Pancreas (tissue), 10 donors: ENCODE data around the gene KANSL3. TPM values are rescaled to one million over a fixed set of nuclear protein-coding genes. Genes with fewer than 3 reads are reported as not detected.

Source experiments
- ATAC-seq, 4 donors: fragments of 200-7000 bp; cut with Tn5 transposase; one replicate each; pipeline versions ENCODE4 v1.8.0 to v1.9.1; 2020; ENCODE audit warnings: mild to moderate bottlenecking in 4 of 4, moderate library complexity in 4 of 4
- DNase-seq, 6 donors: peaks; one replicate each; pipeline ENCODE4 v3.0.0-alpha.2; 2020
- FAIRE-seq: peaks from 2 replicates; lab custom pipeline; 2012; peaks lifted over from hg19 to GRCh38; lab: Jason Lieb, UNC
- H3K27ac ChIP-seq, 4 donors: fragments of 200-600 bp; sonication (generic); 1 replicate in 3 of 4; 2 replicates in 1 of 4; pipeline versions ENCODE4 v1.5.0 to v1.8.0; 2020
- H3K27me3 ChIP-seq, 4 donors: fragments of 200-600 bp; one replicate each; pipeline ENCODE4 v1.8.0; 2021
- H3K36me3 ChIP-seq, 3 donors: fragments of 200-600 bp; sonication (generic) in 1 of 3; one replicate each; pipeline versions ENCODE4 v1.5.0 to v1.8.0; 2020 to 2021
- H3K4me1 ChIP-seq, 3 donors: fragments of 200-600 bp; one replicate each; pipeline ENCODE4 v1.8.0; 2021
- H3K4me3 ChIP-seq, 4 donors: fragments of 200-600 bp; sonication (generic) in 2 of 4; one replicate each; pipeline versions ENCODE4 v1.5.0 to v1.8.0; 2020 to 2021
- H3K9me3 ChIP-seq, 4 donors: fragments of 200-600 bp; one replicate each; pipeline ENCODE4 v1.8.0; 2021
- WGBS, 2 donors: extraction: QIAGEN DNeasy Blood & Tissue Kit; methylation state at CpG; one replicate each; pipeline ENCODE4 v1.1.7; 2013; 5-methylcytosine and 5-hydroxymethylcytosine counted together
- intact Hi-C, 3 donors: fragments of 100-400 bp; cut with DNase I; formaldehyde crosslinking; loops; one replicate each; pipeline versions ENCODE4 v1.11.1 to v1.14.2; 2022
- polyA plus RNA-seq, 2 donors: library from polyadenylated mRNA; stranded (reverse); fragments of 200-250 nt; gene quantifications; one replicate each; pipeline ENCODE4 v1.2.3, GENCODE V29; 2013
- total RNA-seq, 6 donors: library from RNA; stranded (reverse); fragmentation: NEBNext Ultra II Directional in 4 of 6; extraction: Animal tissue kit (Norgen Biotek cat#: 25700) in 4 of 6; gene quantifications; one replicate each; pipeline versions ENCODE4 v1.2.1 to v1.2.4, GENCODE V29; 2021 to 2023
- TF ChIP-seq, protein P1 (sequence below), 4 donors: fragments of 200-600 bp; sonication (generic) in 3 of 4; IDR thresholded peaks; one replicate each; pipeline versions ENCODE4 v1.5.0 to v1.8.0; 2021; ENCODE audit warnings: antibody characterized with exemption in 4 of 4
- donor health status: healthy with polysubstance abuse.
- donor health status: DM: no; HTN: no; CAD: no; lungs with moderate emphysema.
- donor health status: DM: no; HTN: no; CAD: no.
- donor health status: control.
- donor health status: control.
- donor health status: Bipolar disorder and iron deficiency.
- donor health status: DM: yes; HTN: yes; CAD: no.
- donor health status: DM: no; HTN: no; CAD: no.
- donor health status: DM: no; HTN: no; CAD: no.
- donor health status: DM: yes; HTN: yes; CAD: no.

KANSL3 gene
- total and polyA plus RNA-seq, 8 donors = 14.8 to 28.9 (median 19.2) TPM

- Histone ChIP-seq H3K27ac (no peak overlapping the region), H3K4me3 (no peak overlapping the region), H3K9me3 (no peaks in the 10 kb centered on the region), H3K27me3 (no peaks in the 10 kb centered on the region), H3K36me3 (peaks cover 0 to 36% (median 11%) of the 10 kb centered on the region in 3 donors), H3K4me1 (peaks cover 0 to 5% (median 0%) of the 10 kb centered on the region in 3 donors)
- no peak for FAIRE-seq
- TF ChIP-seq, protein P1, sequence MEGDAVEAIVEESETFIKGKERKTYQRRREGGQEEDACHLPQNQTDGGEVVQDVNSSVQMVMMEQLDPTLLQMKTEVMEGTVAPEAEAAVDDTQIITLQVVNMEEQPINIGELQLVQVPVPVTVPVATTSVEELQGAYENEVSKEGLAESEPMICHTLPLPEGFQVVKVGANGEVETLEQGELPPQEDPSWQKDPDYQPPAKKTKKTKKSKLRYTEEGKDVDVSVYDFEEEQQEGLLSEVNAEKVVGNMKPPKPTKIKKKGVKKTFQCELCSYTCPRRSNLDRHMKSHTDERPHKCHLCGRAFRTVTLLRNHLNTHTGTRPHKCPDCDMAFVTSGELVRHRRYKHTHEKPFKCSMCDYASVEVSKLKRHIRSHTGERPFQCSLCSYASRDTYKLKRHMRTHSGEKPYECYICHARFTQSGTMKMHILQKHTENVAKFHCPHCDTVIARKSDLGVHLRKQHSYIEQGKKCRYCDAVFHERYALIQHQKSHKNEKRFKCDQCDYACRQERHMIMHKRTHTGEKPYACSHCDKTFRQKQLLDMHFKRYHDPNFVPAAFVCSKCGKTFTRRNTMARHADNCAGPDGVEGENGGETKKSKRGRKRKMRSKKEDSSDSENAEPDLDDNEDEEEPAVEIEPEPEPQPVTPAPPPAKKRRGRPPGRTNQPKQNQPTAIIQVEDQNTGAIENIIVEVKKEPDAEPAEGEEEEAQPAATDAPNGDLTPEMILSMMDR (IDR thresholded peaks at IDR 0.05) = no peak
- DNase-seq = no peak
- ATAC-seq = no peak
- intact Hi-C loops = no loop called here
- 97% methylated on average over 4 of the region's 4 CpGs for WGBS, 2 donors
Observed at GRCh38 chr2:96617012-96617411, 21.1 kb downstream of the KANSL3 start.

GRCh38 chr2:96616535-96616934, 21.6 kb downstream of the KANSL3 start:
- Histone ChIP-seq H3K27ac (no peak overlapping the region), H3K4me3 (no peak overlapping the region), H3K9me3 (no peaks in the 10 kb centered on the region), H3K4me1 (peaks cover 0 to 5% (median 0%) of the 10 kb centered on the region in 3 donors), H3K27me3 (no peaks in the 10 kb centered on the region), H3K36me3 (peaks cover 0 to 37% (median 11%) of the 10 kb centered on the region in 3 donors)
- ATAC-seq (peak in 1 of 4 donors; percentile 17), FAIRE-seq (no peak), DNase-seq (no peak)
- TF ChIP-seq, protein P1 (IDR thresholded peaks at IDR 0.05) = no peak
- intact Hi-C loops = no loop called here
- WGBS, 2 donors = 73 to 79% methylated on average over 6 of the region's 6 CpGs

- Histone ChIP-seq H3K4me1 (peaks cover 0 to 5% (median 0%) of the 10 kb centered on the region in 3 donors), H3K9me3 (no peaks in the 10 kb centered on the region), H3K27ac (no peak overlapping the region), H3K4me3 (no peak overlapping the region), H3K36me3 (peaks cover 0 to 41% (median 13%) of the 10 kb centered on the region in 3 donors), H3K27me3 (no peaks in the 10 kb centered on the region)
- TF ChIP-seq, protein P1 (IDR thresholded peaks at IDR 0.05) = no peak
- WGBS, 2 donors = 76 to 81% methylated on average over 1 of the region's 1 CpG
- intact Hi-C loops = no loop called here
- DNase-seq (no peak), FAIRE-seq (no peak), ATAC-seq (peak in 1 of 4 donors; percentile 28)
Observed at GRCh38 chr2:96616128-96616527, 22.0 kb downstream of the KANSL3 start.

DNA sequence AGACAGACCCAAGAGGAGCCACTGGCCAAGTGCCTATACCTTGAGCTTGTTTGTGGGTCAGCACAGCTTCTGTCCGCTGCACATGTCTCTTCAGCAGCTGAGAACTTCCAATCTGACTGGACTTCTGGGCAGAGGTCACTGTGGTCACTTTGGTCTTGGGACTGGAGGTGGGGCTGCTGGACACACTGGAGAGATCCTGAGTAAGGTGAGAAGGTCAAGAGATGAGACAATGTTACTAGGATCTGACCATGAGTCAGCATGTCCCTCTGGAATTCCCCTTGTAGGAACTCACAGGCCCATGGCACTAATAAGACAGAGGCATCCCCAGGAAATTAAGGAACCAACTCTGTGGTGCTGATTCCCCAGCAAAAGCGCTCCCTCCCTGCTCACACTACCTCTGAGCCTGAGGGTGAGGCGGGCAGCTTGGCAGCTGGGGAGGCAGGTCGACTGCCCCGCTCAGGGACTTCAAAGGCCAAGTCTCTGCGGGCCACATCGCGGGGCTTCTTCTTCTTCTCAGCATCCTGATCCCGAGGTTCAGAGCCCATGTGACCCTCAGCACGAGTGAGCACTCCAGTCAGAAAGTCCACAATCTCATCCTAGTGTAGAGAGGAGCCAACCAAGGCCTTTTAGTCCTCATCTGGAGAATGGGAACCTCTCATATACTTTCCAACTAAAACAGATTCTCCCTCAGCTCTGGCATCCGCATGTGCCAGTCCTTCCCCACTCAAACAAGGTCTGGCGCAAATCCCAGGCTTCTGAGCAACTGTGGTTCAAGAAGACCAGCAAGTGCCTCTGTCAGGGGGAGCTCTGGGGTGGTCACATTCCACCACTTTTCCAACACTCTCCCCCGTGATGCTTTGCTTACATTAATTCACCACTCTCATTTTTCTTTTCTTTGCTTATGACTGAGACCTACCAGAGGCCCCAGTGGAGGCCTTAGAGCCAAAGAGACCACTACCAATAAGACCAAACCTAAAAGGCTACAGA, 29.4 kb downstream of the KANSL3 start:
- H3K27ac ChIP-seq = no peak overlapping the region
- H3K4me1 ChIP-seq = peaks cover 0 to 18% (median 17%) of the 10 kb centered on the region in 3 donors
- no peaks in the 10 kb centered on the region for H3K27me3 ChIP-seq
- no peak for FAIRE-seq
- intact Hi-C loops = loop anchor here in 1 of 3 donors (10.0 kb wide), 1 partner anchor 196 kb away; no protein-coding TSS in a partner anchor
- peaks cover 3 to 74% (median 44%) of the 10 kb centered on the region in 3 donors for H3K36me3 ChIP-seq
- H3K4me3 ChIP-seq = no peak overlapping the region
- 91% methylated on average over 13 of the region's 13 CpGs for WGBS, 2 donors
- ATAC-seq = peak in 2 of 4 donors; percentile 27 to 28
- TF ChIP-seq, protein P1 (IDR thresholded peaks at IDR 0.05) = no peak
- peak in 1 of 6 donors; percentile 53 for DNase-seq
- no peaks in the 10 kb centered on the region for H3K9me3 ChIP-seq
